Activated effector memory CD4-positive, alpha-beta T cell treated with Interleukin-2 at 50 U/mL for 16 hours (primary cell): Measurements from ENCODE around the gene HEMGN.
A peak's percentile ranks its signal among the peaks of the same experiment; 100 is the strongest.

ENCODE experiments used
- DNase-seq: peaks from one replicate; pipeline ENCODE4 v3.0.0-alpha.2; 2020

Gene HEMGN

DNA sequence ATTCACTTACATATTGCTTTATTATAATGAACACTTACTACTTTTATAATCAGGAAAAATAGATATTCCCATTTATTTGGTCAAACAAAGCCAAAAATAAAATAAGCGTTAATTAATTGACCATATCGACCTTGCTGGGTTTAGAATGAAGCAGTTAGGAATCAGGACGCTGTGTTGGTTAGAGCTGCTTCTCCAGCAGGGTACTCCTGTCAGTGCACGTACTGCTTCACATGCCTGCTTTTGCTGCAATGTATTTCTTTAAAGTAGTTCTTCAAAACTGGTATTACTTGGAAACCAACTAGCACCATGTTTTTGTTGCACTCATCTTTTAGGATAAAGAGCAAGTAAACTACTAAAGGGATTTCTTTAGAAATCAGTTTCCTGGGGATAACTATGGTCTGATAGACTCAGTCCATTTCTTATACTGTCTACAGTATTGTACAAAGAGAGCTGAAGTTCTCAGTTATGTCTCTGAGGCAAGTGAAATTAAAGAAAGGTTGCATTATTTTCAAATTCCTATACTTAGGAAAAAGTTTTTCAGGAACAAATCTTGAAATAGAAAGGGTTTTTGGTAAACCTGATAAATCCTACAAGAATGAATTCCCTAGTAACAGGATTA, 8.9 kb downstream of the HEMGN start:
- DNase-seq = no peak

DNA sequence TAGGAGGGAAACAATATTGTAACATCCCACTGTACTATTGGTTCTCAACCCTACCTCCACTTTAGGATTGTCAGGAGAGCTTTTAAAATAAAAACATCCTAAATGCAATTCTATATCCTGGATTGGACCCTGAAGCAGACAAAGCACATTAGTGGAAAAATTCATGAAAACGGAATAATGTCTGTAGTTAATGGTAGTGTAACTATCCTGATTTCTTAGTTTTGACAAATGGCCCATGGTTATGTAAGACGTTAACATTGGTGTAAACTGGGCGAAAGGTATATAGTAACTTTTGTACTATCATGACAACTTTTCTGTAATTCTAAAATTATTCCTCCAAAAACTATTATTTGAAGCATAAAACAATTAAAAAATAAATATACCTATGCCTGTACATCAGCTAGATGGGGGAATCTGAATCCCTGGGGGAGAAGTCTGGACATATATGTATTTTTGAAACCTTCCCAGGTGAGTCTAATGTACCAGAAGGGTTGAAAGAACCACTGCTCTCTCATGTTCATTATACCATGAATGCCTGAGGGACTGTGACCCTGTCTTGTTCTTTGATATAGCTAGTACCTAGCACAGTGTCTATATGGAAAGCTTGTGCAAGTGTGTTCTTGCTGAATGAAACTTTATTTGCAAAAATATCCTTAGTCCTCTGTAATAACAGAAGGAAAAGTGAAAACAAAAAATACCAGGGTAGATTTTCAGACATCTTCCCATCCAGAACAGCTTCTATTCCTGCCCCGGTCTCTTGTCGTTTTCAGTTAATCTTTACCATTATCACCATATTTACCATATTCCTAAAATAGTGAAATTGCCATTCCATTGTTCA, 12.3 kb downstream of the HEMGN start:
- no peak for DNase-seq

DNA sequence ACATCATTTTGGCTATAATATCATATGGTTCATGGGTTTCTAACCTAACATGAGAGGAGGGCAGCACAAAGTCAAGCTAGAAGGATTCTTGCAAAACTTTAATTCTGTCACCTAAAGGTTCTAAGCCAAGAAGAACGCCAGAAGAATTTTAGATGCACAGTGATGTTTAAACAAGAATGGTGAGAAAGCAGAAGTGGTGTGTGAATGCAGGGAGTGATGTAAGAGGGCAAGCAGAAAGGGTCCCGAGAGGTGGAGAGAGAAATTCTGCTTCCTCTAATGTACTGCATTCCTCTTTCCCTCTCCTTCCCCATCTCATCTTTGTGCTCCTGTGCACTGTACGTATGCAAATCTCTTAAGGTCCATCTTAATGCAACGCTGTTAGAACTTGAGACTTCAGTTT, 13.6 kb downstream of the HEMGN start:
- DNase-seq = no peak

DNA sequence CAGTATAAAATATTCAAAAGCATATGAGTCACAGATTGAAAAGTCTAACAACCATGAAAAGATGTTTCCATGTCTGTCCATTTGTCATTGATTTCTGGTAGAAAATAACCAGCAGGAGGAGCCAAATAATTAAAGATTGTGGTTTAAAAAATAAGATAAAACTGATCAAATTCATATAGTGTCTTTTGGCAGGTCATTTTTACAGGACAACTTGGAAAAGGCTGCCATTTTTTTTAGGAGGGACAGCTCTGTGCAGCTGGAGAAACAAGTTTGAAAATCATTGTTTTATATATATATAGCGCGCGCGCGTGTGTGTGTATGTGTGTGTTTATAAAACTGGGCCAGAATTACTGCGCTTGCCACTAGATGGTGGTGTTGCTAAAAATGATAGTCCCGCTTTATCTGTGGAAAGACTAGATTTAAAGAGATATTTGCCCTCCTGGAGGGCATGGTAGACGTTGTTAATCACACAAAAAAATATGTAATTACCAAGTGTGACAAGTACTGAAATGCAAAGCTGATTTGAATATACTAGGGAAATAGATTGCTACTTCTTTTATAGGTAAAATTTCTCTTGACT, 14.4 kb downstream of the HEMGN start:
- peak; percentile 55 for DNase-seq

DNA sequence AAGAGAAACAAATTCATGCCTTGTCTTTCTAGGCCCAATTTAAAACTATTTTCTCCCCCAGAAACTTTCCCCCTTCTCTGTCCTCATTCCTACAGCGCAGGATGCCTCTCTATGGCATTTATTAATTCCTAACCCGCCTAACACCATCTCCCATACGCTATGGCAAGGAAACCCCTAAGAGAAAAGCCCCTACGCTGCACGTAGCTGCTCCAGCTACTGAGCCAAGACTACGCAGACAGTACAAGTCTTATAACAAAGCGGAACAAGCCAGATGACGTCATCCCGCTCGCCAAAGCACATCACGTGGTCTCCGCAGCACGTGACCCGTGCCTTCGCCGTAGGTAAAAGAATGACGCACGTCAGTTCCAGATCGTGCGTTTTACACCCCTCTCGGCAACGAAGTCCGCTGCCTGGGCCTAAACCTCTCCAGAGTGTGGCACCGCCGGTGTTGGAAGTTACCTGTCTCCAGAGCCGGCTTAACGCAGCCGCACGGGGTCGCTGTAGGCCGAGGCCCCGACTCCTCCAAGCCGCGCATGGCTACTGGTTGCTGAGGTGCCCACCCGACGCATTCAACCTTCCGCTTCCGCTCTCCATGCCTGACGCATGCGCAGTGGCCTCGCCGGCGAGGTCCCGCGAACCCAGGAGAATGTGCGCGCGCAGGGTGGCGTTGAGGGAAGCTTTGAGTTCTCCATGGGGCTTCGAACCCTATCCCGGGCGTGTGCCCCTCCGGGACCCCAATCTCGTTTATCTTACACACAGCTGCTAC, 15.8 kb downstream of the HEMGN start, which contains the start of gene TRMO:
Gene TRMO, minus strand, starts transcription at position 542 of the 766 bp plus-strand sequence. Its CDS starts 7 bp downstream, at position 535.
- DNase-seq = peak; percentile 96

DNA sequence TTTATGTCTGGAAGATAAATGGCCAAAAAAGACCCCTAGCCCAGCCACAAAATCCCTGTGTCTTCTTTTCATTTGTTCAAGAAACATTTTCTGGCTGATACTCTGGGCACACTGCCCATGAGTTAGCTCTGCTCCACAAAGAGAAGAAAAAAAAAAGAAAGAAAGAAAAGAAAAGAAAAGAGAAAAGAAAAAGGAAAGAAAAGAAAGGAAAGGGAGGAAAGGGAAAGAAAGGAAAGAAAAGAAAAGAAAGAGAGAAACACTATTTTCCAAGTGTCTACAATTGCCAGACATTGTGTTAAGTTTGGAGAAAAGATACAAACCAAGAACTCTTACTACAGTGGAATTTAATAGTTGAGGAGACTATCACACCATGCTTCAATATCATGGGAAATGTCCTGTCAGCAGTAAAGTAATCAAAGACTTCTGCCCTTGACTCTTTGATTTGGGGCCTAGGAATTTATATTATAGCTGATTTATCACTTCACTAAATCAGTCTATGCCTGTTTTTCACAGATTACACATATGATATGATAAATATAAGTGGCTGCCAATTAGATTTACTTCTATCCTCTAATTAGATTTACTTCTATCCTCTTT, 18.7 kb downstream of the HEMGN start:
- DNase-seq = no peak

DNA sequence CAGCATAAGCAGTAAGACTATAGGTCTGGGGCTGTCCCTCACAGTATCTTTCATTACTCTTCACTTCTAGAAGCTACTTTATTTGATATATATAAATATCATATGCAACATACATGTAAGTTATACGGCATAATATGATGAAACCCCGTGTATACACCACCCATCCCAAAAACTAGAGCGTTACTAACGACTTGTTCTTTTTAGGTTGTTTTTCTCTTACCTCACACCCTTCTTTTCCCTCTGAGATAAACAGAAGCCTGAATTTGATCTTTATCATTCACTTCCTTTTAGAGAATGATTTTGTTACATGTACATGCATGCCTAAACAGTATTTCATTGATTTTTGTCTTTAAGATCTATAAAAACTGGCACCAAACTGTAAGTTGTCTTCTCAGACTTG, 19.4 kb downstream of the HEMGN start:
- no peak for DNase-seq

DNA sequence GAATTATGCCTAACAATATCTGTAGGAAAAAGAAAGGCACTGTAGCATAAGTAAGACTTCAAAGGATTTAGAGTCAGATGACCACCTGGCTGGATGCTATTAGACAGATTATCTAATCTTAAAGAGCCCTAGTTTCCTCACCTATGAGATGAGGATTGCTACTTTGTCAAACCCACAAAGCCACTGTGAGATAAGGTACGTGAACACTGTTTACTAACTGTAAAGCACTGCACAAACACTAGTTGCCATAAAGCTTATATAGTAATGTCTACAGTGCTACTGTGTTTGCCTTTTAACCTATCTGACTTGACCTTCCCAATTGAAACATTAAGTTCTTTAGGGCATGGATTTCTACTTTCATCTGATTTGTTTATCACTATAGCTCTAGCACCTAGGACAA, 26.0 kb downstream of the HEMGN start:
- DNase-seq = no peak

DNA sequence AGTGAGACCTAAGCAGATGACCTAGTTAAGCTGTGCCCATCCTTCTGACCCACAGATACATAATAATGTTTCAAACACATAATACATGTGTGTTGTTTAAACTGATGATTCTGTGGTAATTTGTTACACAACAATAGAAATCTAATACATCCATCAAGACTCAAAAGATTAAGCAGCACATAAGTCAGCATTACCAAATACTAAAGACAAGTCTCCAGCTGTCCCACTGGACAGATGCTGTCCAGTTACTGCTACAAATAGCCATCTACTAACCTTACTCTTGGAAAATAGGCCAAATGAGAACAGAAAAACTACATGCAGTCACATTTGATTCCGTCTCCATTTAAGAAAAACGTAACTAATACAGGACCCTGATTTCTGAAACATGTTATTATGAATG, 26.4 kb downstream of the HEMGN start:
- DNase-seq = no peak

DNA sequence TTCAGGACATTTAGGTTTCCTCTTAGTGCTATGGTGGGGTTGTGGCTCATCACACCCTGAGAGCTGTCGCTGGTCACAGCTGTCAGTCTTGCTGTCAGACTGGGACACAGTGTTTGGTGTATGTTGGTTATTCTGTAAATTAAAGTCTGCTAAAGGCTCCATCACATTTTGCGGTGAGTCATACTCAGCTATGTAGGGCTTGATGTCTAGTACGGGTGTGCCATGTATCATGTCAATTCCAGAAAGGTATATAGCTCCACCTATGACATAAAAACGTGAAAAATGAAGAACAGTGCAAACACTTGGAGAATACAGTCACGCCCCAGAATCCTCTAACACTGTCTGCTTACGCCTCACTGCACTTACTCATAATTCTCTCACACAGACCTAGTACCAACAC, 27.6 kb downstream of the HEMGN start:
- no peak for DNase-seq

DNA sequence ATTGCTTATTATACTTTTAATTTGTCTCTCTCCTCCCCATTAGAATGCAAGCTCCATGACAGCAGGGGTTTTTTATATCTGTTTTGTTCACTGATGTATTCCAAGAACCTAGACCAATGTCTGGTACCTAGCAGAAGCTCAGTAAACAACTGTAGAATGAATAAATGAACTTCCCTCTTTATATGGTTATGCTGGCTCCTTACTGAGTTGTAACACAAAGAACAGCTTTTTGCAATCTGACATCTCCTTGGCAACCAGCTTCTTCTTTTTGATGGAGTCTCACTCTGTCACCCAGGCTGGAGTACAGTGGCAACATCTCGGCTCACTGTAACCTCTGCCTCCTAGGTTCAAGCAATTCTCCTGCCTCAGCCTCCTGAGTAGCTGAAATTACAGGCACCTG, 29.3 kb downstream of the HEMGN start:
- DNase-seq = no peak

DNA sequence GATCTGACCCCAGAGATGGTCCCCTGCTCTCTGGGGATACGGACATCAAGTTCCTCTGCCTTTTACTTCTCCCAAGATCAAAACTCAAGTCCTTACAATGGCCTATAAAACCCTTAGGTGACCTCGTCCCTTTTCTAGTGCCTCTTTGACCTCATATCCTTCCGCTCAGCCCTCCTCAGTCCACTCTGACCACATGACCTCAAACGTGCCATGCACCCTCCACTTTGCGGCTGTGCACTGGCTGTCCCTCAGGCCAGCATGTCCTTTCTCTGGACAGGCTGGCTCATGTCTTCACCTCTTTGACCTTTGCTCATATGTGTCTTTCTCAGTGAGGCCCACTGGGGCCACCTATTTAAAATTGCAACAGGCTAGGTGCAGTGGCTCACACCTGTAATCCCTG, 30.3 kb downstream of the HEMGN start:
- DNase-seq = no peak

DNA sequence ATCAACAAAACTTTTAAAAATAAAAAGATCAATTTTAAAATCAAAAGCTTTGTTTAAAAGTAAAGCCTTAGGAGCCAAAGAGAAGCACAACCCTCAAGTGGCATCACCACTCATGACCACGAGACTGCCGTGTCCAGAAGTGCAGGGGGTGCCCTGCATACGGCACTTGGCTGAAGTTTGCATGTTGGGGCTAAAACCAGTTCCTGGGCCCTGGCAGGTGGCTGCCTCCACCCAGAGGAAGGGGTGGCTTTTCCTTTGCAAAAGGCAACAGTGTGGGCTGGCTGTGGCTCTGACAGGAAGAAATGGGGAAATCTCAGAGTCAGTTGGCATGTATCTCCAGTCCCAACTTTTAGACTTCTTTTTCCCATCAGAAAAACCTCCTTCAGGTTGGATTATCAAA, 30.9 kb downstream of the HEMGN start:
- DNase-seq = no peak

DNA sequence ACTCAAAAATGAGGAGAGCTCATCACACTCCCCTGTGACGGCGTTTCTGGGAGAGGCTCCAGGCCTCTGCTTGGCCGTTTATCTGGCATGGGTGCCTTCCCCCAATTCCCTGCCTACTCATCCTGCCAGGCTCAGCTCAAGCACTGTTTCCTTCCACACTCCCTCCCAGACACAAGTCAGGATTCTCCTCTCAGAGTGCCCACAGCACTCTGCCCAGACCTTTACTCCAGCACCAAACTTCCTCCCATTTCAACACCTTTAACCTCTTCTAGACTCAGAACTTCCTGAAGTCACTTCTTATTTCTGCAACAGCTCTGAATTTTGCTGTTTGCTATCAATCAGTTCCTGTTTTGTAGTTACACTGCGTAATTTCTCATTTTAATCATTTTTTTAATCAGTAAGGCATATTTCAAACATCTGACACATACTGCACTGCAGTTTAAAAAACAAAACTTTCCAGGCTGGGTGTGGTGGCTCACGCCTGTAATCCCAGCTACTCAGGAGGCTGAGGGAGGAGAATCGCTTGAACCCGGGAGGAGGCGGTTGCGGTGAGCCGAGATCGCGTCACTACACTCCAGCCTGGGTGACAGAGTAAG, 31.6 kb downstream of the HEMGN start:
- no peak for DNase-seq

DNA sequence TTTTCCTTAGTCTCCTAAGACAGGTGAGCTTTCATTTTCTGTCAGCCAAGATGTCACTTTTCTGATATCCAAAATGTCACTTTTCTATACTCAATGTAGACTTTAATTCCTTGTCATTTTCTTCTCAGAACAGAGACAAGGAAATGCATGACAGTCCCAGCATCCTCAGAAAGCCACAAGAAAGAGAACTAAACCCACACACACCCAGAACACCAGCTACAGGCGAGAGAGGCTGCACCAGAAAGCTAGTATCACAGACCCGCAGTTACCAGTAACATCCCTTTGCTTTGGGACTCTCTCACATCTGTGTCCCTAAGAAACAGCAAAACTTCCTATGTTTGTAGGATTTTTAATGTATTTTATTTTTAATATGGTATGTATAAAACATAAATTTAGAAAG, 32.7 kb downstream of the HEMGN start:
- peak; percentile 42 for DNase-seq

DNA sequence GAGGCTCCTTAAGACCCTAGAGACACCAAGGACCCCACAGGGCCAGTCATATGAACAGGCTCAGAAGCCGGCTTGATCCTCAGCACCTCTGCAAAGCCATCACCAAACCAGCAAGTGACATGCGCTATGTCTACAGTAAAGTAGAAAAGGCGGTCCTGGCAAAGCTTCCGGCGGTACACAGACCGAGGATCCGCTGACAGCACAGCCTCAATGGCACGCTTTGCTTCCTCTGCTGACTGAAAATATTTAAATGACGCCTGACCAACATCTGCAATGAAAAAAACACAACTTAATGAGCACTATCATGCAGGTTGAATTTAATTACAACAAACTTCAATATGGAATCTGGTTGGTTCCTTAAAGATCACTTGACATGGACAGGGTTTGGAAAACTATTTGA, 33.2 kb downstream of the HEMGN start:
- DNase-seq = peak; percentile 54

DNA sequence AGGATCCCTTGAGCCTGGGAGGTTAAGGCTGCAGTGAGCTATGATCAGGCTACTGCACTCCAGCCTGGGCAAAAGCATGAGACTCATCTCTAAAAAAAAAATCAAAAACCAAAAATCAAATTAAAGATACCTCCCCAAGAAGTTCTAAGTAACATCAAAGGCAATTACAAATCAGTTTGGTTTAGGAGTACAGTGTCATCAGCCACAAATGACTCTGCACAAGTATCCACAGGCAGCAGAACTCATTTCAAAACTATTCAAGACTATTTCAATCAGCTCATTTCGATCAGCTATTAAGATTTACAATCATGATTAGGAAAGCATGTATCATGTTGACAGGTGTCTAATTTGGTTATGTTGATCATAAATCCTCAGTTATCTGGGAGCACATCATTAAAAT, 34.8 kb downstream of the HEMGN start:
- DNase-seq = no peak

DNA sequence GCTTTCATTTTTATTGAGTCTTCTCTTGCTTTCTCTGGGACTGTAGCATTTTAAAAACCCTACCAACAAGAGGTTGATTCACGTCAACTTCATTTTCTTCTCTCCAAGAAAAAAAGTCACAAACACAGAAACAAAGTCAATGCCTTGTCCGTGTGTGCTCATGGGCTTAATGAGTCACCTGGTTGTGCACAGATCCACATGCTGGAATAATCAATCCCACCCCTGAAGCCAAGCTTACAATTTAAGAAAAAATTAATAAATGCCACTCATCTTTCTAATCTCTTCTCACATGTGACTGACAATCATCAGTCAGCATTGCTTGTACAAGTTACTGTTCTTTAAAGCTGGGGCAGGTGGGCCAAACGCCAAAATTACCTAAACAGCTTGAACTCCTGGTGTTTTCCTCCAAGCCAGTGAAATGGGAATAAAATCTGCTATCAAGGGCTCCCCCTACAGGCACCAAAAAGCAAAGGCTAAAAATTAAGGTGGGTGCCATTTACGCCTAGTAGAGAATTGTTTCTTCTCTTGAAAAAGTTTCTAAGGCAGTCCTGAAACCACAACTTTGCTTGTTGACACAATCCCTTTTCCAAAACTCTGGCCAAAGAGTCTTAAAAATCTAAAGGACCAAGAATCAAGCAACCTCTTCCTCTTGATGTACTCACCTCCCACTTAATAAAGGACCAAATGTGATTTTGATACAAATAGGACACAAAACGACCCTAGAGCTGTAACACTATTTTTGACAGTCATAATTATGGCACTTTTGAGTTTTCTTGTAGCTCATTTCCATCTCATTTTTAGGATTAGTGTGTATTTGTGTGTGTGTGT, 37.0 kb downstream of the HEMGN start:
- no peak for DNase-seq

DNA sequence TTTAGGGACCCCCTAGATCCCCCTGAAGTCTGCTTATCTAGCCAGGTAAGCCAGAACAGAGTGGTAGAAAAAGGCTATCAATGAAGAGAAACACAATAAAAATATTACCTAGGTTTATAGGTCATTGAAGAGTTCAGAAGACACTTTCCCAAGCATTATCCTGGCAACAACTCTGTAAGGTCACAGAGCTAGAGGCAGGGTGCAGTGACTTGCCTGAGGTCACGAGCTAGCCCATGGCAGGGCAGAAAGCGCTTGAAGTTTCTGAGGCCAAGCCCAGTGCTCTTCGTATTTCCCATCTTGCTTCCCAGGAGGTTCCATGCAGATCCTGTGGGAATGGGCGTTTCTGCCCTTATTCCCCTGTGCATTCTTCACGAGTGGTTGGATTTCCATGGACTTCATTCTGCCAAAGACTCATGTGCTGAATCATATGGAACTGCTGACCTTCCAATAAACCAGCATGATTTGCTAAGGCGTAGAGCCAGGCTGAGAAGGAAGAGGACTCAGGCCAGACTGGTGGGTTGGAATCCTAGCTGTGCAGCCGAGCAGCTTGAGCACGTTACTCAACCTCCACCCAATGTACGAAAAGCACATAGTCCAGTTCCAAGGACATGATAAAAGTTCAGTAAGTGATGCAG, 37.8 kb downstream of the HEMGN start:
- DNase-seq = no peak

DNA sequence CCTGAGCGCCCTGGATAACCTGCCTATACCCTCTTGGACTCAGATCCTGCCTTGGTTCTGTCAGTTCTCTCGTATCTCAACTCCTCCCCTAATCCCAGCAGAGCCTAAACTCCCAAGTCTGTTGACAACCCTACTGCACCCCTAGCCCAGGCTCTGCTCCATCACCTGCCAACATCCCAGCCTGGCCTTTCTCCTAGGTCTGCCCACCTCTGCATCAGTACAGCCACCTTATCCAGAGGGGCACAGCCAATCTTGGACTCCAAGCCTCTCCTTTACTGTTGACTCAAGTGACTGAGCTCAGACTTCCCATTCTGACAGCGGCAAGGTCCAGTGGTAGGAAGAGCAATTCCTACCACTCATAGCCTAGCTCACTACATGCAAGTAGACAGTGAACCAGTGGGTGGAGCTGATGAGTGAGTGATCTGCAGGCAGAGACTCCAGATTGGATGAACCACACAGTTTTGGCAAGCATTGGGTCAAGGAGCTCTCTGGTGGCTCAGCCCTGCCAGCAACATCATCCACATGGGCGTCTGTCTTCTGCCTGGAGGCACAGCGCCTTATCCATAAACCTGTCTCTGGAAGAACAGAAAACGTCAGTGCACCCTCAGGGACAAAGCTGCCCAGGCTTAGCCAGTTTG, 42.2 kb downstream of the HEMGN start:
- DNase-seq = no peak

DNA sequence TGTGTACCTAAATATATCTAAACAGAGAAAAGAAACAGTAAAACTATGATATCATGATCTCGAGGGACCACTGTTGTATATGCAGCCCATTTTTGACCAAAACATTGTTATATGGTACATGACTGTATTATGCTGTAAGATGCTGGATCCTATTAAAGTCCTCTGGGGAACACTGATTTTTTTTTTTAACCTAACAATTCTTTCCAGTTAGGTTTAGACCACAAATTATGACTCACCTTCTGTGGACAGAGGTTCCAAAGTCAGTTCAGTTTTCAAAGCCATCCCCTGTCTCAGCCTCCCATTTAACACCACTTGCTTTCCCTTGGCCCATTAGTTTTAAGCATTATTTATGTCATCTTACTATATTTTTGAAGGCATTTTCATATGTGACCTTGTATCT, 42.8 kb downstream of the HEMGN start:
- no peak for DNase-seq
